GM18499 (cell line): Measurements from ENCODE around the gene CHRNA1.

Experiments
- ATAC-seq: cut with Tn5 transposase; IDR thresholded peaks from one replicate; pipeline ENCODE4 v1.9.1; 2021; ENCODE audit warnings: moderate number of reproducible peaks; ENCODE audit not compliant: insufficient read depth, unreplicated experiment

The CHRNA1 gene

GRCh38 chr2:174784909-174785308 lies 20.6 kb upstream of the CHRNA1 start:
- ATAC-seq: no peak

- no peak for ATAC-seq
Measured at GRCh38 chr2:174784316-174784715, 20.0 kb upstream of the CHRNA1 start.

DNA sequence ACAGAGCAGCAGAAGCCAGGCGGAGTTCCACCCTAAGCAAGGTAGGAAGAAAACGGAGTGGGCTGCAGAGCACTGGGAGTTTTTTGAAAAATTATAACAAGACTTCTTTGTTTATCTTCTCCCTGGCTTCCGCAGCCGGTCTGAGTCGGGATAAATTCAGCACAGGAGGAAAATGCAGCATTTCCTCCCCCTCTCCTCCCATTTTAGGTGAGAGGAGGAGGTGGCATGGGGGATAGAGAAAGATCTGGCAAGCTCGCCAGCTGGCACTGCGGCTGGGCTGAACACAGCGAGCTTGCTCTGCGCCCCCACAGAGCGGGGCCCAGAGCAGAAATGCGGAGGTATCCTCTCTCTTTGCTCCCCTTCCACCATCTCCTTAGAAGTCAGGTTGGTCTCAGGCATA lies 17.7 kb upstream of the CHRNA1 start:
- no peak for ATAC-seq

GRCh38 chr2:174781298-174781697 lies 17.0 kb upstream of the CHRNA1 start:
- no peak for ATAC-seq

- no peak for ATAC-seq
Measured at GRCh38 chr2:174780856-174781255, 16.6 kb upstream of the CHRNA1 start.

- no peak for ATAC-seq
Measured at GRCh38 chr2:174780191-174780840, 16.0 kb upstream of the CHRNA1 start.

DNA sequence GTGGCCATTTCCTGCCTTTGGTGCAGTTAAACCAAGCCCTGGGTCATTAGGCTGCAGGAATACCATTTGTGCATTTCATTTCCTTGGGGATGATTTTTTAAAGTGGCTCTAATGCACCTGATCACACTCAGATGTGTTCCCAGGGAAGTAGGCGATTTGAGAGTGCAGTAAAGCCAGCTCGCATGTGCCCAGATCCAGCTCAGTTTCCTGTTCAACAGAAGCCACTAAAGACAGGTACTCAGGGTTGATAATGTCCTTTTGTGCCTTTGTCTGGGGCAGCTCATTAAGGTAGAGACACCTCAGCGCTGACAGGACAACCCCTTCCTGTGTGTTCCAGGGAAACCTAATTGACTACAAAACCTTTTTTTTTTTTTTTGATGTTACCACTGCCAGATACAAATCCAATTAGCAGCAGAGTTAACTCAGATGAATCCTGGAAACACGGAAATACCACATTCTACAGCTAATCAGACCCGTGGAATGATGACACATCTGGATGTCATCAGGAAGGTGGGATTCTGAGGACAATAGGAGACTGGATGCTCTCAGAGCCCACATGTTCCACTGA lies 15.2 kb upstream of the CHRNA1 start:
- ATAC-seq: no peak

DNA sequence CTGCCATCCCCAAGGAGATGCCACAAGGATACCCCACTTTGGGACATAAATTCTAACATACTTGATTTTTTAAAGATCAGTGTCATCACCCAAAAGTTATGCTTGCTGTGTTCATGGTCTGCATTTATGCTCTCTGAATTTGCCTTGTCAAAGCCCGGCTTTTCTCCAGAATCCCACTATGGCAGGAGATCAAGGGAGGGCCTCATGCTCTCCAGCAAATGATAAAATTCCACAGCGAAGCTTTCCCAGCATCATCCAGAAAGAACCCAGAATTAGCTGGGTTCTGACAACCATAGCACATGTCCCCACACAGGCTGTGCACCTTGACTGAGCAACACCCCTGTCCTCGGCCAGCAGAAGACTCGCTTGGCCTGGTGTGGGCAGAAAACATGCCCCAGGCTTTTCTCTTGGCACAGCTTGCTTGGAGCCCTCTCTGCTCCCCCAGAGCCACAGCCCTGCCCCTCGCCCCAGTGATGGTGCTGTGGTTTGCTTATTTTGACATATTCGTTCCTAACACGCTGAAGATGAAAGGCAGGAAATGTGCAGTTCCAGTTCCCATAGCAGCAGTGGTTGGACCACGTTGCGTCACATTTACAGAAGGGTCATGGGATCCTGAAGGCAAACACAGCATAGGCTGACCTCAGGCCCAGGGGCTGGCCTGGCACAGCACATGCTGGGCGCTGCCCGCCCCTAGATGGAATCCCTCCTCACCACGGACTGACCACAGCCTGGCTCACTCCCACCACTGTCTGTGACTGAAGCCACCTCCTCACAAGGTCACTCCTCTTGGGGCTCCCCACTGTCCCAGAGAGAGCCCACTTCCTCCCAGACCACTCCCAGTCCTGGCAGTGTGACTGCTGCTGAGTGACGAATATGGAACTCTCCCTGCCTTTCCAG lies 14.1 kb upstream of the CHRNA1 start:
- ATAC-seq: peak; percentile 62

DNA sequence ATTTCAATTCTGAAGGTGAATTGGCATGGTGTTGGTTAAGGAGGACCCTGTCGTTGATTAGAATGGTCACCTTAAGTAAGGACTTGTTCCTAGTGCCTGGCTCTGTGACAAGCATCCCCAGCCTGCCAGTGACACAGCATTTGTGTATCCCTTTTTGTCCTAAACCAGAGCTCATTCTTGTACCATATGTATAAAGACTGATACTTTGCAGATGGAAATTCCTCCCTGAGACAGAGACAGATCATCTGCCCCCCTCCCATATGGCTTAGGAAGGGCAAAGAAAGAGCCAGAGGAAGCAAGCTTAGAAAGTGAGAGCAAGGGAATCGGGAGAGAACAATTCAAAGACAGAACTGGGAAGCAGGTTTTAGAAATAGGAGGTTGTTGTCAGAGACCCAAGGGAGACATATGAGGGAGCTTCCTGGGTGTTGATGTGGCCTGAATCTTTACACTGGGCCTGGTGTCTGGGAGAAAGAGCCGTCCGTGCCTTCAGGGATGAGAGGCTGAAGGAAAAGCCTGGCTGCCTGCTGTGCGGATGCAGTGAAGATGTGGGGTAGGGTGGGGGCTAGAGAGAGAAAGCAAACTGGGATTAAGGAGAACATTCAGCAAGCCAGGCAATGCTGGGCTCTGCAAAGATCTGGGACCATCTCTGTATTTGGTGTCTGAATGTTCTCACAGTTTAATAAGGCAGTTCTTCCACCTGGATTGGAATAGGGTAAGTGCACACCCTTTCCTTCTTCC lies 13.2 kb upstream of the CHRNA1 start:
- no peak for ATAC-seq

- ATAC-seq: no peak
Measured at GRCh38 chr2:174776675-174777074, 12.4 kb upstream of the CHRNA1 start.

DNA sequence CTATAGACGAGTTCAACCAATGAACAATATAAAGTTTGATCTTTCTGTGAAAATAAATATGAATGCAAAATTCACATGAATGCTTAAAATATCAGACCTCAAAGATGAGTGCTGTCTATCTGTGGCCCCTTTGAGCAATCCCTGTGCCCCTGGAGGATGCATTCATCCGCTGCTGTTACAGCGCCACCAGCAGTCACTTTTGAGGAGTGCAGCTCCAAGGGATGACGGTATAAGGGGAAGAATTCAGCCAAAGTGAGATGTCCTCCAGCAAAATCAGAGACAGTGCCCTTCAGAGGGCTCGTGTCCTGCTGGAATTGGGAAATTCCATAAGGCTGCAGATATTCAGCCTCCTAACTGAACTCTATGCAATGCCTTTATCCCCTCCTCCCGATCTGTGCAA lies 12.0 kb upstream of the CHRNA1 start:
- no peak for ATAC-seq

- no peak for ATAC-seq
Measured at GRCh38 chr2:174775571-174775980, 11.3 kb upstream of the CHRNA1 start.

GRCh38 chr2:174774886-174775285 lies 10.6 kb upstream of the CHRNA1 start:
- ATAC-seq: no peak

GRCh38 chr2:174773215-174773614 lies 8.9 kb upstream of the CHRNA1 start:
- ATAC-seq: no peak

DNA sequence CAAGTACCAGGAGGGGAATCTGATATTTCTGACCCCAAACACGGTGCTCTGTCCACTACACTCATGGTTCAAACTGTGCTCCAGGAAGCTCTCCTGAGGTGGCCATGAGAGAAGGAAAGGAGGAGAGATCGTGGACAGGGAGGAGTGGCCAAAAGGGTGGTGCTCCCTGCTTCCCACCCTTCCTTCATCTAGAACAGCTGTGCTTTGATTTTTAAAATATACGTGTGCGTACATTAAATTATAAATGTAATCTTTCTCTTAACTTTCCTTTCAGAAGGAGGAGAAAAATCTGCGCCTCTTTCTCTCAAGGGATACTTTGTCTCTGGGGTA lies 8.2 kb upstream of the CHRNA1 start:
- no peak for ATAC-seq

DNA sequence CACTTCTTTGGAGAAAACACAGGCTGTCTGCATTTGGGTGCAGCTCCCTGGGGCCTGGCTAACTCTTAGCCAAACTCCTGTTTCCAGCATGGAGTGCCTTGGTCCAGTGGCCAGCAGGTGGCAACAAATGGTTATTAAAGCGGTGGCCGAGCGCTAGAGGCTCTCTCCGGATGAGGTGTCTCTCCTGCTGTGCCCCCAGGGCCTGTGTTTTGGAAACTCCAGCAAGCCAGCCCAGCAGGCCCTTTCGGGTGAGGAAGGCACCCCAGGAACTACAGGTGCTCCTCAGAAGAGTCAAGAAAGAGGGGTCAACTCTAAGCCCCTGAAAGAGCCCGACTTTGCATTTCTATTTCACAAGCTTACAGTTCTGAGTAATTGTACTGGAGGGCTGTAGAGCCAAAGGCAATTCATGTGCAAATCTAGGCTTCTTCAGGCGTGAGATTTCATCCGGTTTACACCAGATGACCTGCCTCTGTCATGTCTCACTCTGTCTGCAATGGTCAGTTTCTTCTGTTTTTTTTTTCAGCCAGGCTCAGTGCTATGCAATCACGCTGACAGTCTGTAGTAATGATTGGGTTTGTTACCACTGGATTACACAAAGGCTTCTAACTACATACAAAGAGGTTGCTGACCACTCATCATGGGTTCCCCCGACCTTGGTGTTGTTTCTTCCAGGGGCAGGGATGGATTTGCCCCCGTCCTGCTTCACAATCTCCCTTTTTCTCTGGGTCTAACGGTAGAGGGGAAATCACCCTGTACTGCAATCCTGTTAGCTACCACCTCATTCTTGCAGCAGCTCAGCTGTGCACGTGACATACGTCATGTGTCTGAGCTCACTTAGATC lies 7.6 kb upstream of the CHRNA1 start:
- no peak for ATAC-seq

DNA sequence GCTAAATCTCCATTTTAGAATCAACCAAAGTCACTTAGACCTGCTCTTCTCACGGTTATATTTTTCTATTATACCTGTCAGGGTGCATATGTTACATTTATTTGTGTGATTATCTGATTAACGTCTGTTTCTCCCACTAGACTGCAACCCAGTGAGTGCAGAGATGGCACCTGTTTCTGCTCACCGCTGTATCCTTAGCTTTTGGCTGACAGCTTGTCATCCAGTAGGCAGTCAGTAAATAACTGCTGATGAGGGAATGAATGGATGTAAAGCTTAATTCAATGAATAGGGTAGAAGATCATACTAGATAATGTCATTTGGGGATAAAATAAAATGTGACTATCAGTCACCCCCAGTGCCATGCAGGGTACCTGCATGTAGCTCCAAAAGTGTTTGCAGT lies 6.9 kb upstream of the CHRNA1 start:
- no peak for ATAC-seq

DNA sequence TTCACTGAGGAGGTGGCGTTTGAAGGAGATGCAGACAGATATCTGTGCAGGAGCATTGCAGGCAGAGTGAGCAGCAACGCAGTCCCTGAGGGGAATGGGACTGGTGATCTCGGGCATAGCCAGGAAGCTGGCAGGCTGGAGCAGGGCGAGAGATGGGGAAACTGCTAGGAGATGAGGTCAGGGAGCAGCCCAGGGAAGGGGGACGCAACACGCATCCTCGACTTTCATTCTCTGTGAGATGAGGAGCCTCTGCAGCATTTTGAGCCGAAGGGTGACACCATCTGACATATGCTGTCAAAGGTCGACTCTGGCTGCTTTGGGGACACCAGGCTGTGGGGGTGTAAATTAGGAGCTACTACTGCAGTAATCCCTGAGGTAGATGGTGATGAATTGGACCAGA lies 4.3 kb upstream of the CHRNA1 start:
- ATAC-seq: no peak

DNA sequence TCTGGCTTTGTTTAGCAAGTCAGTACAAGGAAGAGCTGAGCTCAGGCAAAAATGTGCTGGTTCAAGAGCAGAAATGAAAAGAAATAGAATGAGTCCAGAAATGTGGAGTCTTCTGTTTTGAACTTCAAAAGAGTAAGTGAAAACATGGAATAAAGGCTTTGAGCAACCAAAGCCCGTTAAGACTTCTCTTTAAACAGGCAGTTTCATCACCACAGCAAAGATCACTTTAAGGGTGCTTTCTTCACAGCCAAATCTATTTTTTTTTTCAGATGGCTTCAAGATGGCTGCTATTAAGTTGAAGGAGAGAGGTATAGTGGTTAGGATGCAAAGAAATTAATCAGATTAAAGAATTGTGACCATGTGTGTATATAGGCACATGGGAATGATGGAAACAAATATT lies 2.0 kb upstream of the CHRNA1 start:
- no peak for ATAC-seq

- no peak for ATAC-seq
Measured at GRCh38 chr2:174765576-174765975, 1.3 kb upstream of the CHRNA1 start.
